EH (cell line): ENCODE results near the gene KRTAP10-10.
A peak's percentile ranks its signal among the peaks of the same experiment; 100 is the strongest.
"Not testable (repeated sequence)": the region's sequence is repeated elsewhere in the genome, so short reads cannot be mapped to it uniquely, and the experiment has no call there.

Experiments
- DNase-seq: peaks from one replicate; pipeline ENCODE4 v3.0.0-alpha.2; 2015; ENCODE audit warnings: low read depth

The KRTAP10-10 gene

GRCh38 chr21:44637018-44637850, at the start of gene KRTAP10-10:
Gene KRTAP10-10, plus strand, starts transcription at chr21:44637356. Its CDS starts 62 bp downstream, at chr21:44637418.
- no peak for DNase-seq

GRCh38 chr21:44589094-44589493, 48.1 kb upstream of the KRTAP10-10 start:
- DNase-seq, result no peak

GRCh38 chr21:44589586-44590305, 47.4 kb upstream of the KRTAP10-10 start:
- DNase-seq, result no peak

GRCh38 chr21:44590311-44590721, 46.8 kb upstream of the KRTAP10-10 start:
- DNase-seq, result no peak

GRCh38 chr21:44590897-44591800, 46.0 kb upstream of the KRTAP10-10 start:
- DNase-seq, result not testable (repeated sequence)

- not testable (repeated sequence) for DNase-seq
Observed at GRCh38 chr21:44591801-44592130, 45.4 kb upstream of the KRTAP10-10 start.

- no peak for DNase-seq
Observed at GRCh38 chr21:44592446-44593311, 44.5 kb upstream of the KRTAP10-10 start, which contains the start of gene KRTAP10-6. Gene KRTAP10-6, minus strand, starts transcription at chr21:44592505. Its CDS starts 21 bp downstream, at chr21:44592484.

GRCh38 chr21:44593598-44594405, 43.4 kb upstream of the KRTAP10-10 start:
- peak; percentile 28 for DNase-seq

- DNase-seq, result no peak
Observed at GRCh38 chr21:44594406-44594916, 42.7 kb upstream of the KRTAP10-10 start.

GRCh38 chr21:44595524-44595923, 41.6 kb upstream of the KRTAP10-10 start:
- DNase-seq, result no peak

GRCh38 chr21:44596068-44596725, 41.0 kb upstream of the KRTAP10-10 start:
- no peak for DNase-seq

- no peak for DNase-seq
Observed at GRCh38 chr21:44598061-44598460, 39.1 kb upstream of the KRTAP10-10 start.

- no peak for DNase-seq
Observed at GRCh38 chr21:44599264-44600029, 37.7 kb upstream of the KRTAP10-10 start.

- DNase-seq, result not testable (repeated sequence)
Observed at GRCh38 chr21:44600118-44600978, 36.8 kb upstream of the KRTAP10-10 start, which contains the start of gene KRTAP10-7. Gene KRTAP10-7, plus strand, starts transcription at chr21:44600597. Its CDS starts 25 bp downstream, at chr21:44600622.

- not testable (repeated sequence) for DNase-seq
Observed at GRCh38 chr21:44601091-44601490, 36.1 kb upstream of the KRTAP10-10 start.

GRCh38 chr21:44601596-44602462, 35.3 kb upstream of the KRTAP10-10 start:
- DNase-seq, result no peak

GRCh38 chr21:44602463-44602850, 34.7 kb upstream of the KRTAP10-10 start:
- DNase-seq, result no peak
